Neural progenitor cell (in vitro differentiated cells): ENCODE data around the gene CAVIN4.

ENCODE experiments used
- CTCF ChIP-seq: fragments of 200-600 bp; sonication (generic); IDR thresholded peaks from 2 replicates; pipeline ENCODE4 v1.5.1; 2017; ENCODE audit warnings: antibody characterized with exemption, mild to moderate bottlenecking
- EZH2 ChIP-seq: fragments of 200-600 bp; sonication (generic); IDR thresholded peaks from 2 replicates; pipeline ENCODE4 v1.6.1; 2017; ENCODE audit warnings: antibody characterized with exemption, mild to moderate bottlenecking, moderate library complexity
- EZH2phosphoT487 ChIP-seq: fragments of 200-600 bp; sonication (generic); IDR thresholded peaks from 2 replicates; pipeline ENCODE4 v1.6.1; 2017; ENCODE audit warnings: antibody characterized with exemption

GRCh38 chr9:100595391-100596199, 17.7 kb downstream of the CAVIN4 start:
- TF ChIP-seq CTCF (peak; percentile 94), EZH2phosphoT487 (no peak), EZH2 (no peak)
